ENCODE results near the gene CPT1C. TPM values are rescaled to one million over a fixed set of nuclear protein-coding genes. Genes with fewer than 3 reads are reported as not detected.

CPT1C gene
- total RNA-seq, 1 experiment from 2014 or later, result 2.0 TPM

- H3K27me3 Mint-ChIP-seq (ENCODE audit: insufficient read depth, unreplicated experiment), result no peaks in the 10 kb centered on the region
- POLR2A ChIA-PET, result no interaction called here
Measured at GRCh38 chr19:49727217-49728030, 36.5 kb downstream of the CPT1C start.

GRCh38 chr19:49730166-49730565 is 39.2 kb downstream of the CPT1C start:
- BruUV-seq (replicated peaks), result no TSS peak
- Mint-ChIP-seq H3K4me3 (ENCODE audit: unreplicated experiment) (no peak overlapping the region), H3K27me3 (ENCODE audit: insufficient read depth, unreplicated experiment) (no peaks in the 10 kb centered on the region), H3K27ac (ENCODE audit: unreplicated experiment) (no peak overlapping the region), H3K9me3 (ENCODE audit: unreplicated experiment) (no peaks in the 10 kb centered on the region), H3K4me1 (ENCODE audit: low read depth, unreplicated experiment) (no peaks in the 10 kb centered on the region), H3K36me3 (ENCODE audit: insufficient read depth, unreplicated experiment) (no peaks in the 10 kb centered on the region)
- intact Hi-C loops (cut with micrococcal nuclease; ENCODE audit: unreplicated experiment), result no loop called here
- H3K9me3 ChIP-seq, result no peaks in the 10 kb centered on the region
- H3K27me3 ChIP-seq (replicated peaks; ENCODE audit: control insufficient read depth, insufficient read depth, low read length), result no peaks in the 10 kb centered on the region
- TF ChIP-seq CTCF (IDR thresholded peaks at IDR 0.05; ENCODE audit: insufficient read depth in 1 of 2, low read depth in 1 of 2, low read length in 1 of 2, severe bottlenecking in 1 of 2, unreplicated experiment in 1 of 2), result no peak
- CTCF ChIA-PET, result no interaction called here
- no peak for DNase-seq
- no peaks in the 10 kb centered on the region for H3K4me1 ChIP-seq
- no peak overlapping the region for H3K4me3 ChIP-seq (ENCODE audit: low read depth, low read length)
- POLR2A ChIA-PET, result no interaction called here
- H3K36me3 ChIP-seq (ENCODE audit: control insufficient read depth, insufficient read depth, low read length), result no peaks in the 10 kb centered on the region

More at GRCh38 chr19:49727217-49728030, 36.5 kb downstream of the CPT1C start:
- H3K9me3 Mint-ChIP-seq (ENCODE audit: unreplicated experiment), result no peaks in the 10 kb centered on the region
- CTCF ChIA-PET, result no interaction called here
- Histone ChIP-seq H3K27me3 (replicated peaks; ENCODE audit: control insufficient read depth, insufficient read depth, low read length) (no peaks in the 10 kb centered on the region), H3K4me3 (ENCODE audit: low read depth, low read length) (no peak overlapping the region), H3K9me3 (peaks cover 5% of the 10 kb centered on the region; the same call in 1 of the 2 replicates), H3K4me1 (peaks cover 12% of the 10 kb centered on the region), H3K36me3 (ENCODE audit: control insufficient read depth, insufficient read depth, low read length) (no peaks in the 10 kb centered on the region)
- intact Hi-C loops (cut with micrococcal nuclease; ENCODE audit: unreplicated experiment), result no loop called here
- H3K4me1 Mint-ChIP-seq (ENCODE audit: low read depth, unreplicated experiment), result peaks cover 5% of the 10 kb centered on the region
- H3K4me3 Mint-ChIP-seq (ENCODE audit: unreplicated experiment), result no peak overlapping the region
- no TSS peak for BruUV-seq (replicated peaks)
- no peak for TF ChIP-seq CTCF (IDR thresholded peaks at IDR 0.05; ENCODE audit: insufficient read depth in 1 of 2, low read depth in 1 of 2, low read length in 1 of 2, severe bottlenecking in 1 of 2, unreplicated experiment in 1 of 2)
- H3K36me3 Mint-ChIP-seq (ENCODE audit: insufficient read depth, unreplicated experiment), result no peaks in the 10 kb centered on the region
- H3K27ac Mint-ChIP-seq (ENCODE audit: unreplicated experiment), result no peak overlapping the region
- DNase-seq, result no peak

GRCh38 chr19:49738268-49738667 is 47.4 kb downstream of the CPT1C start:
- H3K4me3 Mint-ChIP-seq (ENCODE audit: unreplicated experiment), result no peak overlapping the region
- TF ChIP-seq CTCF (IDR thresholded peaks at IDR 0.05; ENCODE audit: insufficient read depth in 1 of 2, low read depth in 1 of 2, low read length in 1 of 2, severe bottlenecking in 1 of 2, unreplicated experiment in 1 of 2), result no peak
- H3K4me3 ChIP-seq (ENCODE audit: low read depth, low read length), result no peak overlapping the region
- BruUV-seq (replicated peaks), result no TSS peak
- no peak for DNase-seq
- no peaks in the 10 kb centered on the region for H3K4me1 Mint-ChIP-seq (ENCODE audit: low read depth, unreplicated experiment)
- H3K9me3 ChIP-seq, result no peaks in the 10 kb centered on the region
- no peaks in the 10 kb centered on the region for H3K4me1 ChIP-seq
- no peaks in the 10 kb centered on the region for H3K27me3 Mint-ChIP-seq (ENCODE audit: insufficient read depth, unreplicated experiment)
- no peaks in the 10 kb centered on the region for H3K9me3 Mint-ChIP-seq (ENCODE audit: unreplicated experiment)
- ChIA-PET CTCF (no interaction called here), POLR2A (no interaction called here)
- H3K36me3 Mint-ChIP-seq (ENCODE audit: insufficient read depth, unreplicated experiment), result no peaks in the 10 kb centered on the region
- intact Hi-C loops (cut with micrococcal nuclease; ENCODE audit: unreplicated experiment), result no loop called here
- H3K36me3 ChIP-seq (ENCODE audit: control insufficient read depth, insufficient read depth, low read length), result no peaks in the 10 kb centered on the region
- no peak overlapping the region for H3K27ac Mint-ChIP-seq (ENCODE audit: unreplicated experiment)
- H3K27me3 ChIP-seq (replicated peaks; ENCODE audit: control insufficient read depth, insufficient read depth, low read length), result no peaks in the 10 kb centered on the region
